Uterus (tissue), 2 donors: Measurements from ENCODE around the gene PIGK.

ENCODE experiments used
- CTCF ChIP-seq, 4 experiments: fragments of 200-600 bp in 2 of 4; fragments of 450-650 bp in 2 of 4; sonication (generic) in 2 of 4; IDR thresholded peaks; one replicate each; pipeline ENCODE4 v1.5.1; 2016 to 2019; ENCODE audit warnings: antibody characterized with exemption in 4 of 4, mild to moderate bottlenecking in 2 of 4, moderate library complexity in 1 of 4
- POLR2A ChIP-seq, 2 donors: fragments of 450-650 bp; IDR thresholded peaks; one replicate each; pipeline ENCODE4 v1.6.1; 2016; ENCODE audit warnings: antibody characterized with exemption in 2 of 2, mild to moderate bottlenecking in 1 of 2, moderate library complexity in 1 of 2

- TF ChIP-seq CTCF (IDR thresholded peaks at IDR 0.05) (no peak), POLR2A (IDR thresholded peaks at IDR 0.05) (no peak)
Observed at GRCh38 chr1:77081834-77082233, 137.4 kb downstream of the PIGK start.
